ENCODE data around the gene FOXD4.
"Not testable (repeated sequence)": the region's sequence is repeated elsewhere in the genome, so short reads cannot be mapped to it uniquely, and the experiment has no call there.

GRCh38 chr9:110672-111071, 7.5 kb downstream of the FOXD4 start:
- TF ChIP-seq CTCF (conservative IDR thresholded peaks at IDR 0.05); EZH2 (IDR thresholded peaks at IDR 0.05; ENCODE audit: low read depth): not testable (repeated sequence)
